CD4-positive, alpha-beta T cell (primary cell): ENCODE data around the gene ACAP3. TPM values are rescaled to one million over a fixed set of nuclear protein-coding genes. Genes with fewer than 3 reads are reported as not detected.
A peak's percentile ranks its signal among the peaks of the same experiment; 100 is the strongest.

Source experiments
- ATAC-seq: fragments of 200-7000 bp; cut with Tn5 transposase; one replicate; pipeline ENCODE4 v1.10.0; 2022; ENCODE audit warnings: mild to moderate bottlenecking; ENCODE audit not compliant: poor library complexity
- CTCF ChIA-PET: fragments of 350-600 bp; sonication (Branson Sonifier 250); formaldehyde crosslinking; loops from one replicate; lab custom pipeline; 2021; ENCODE audit warnings: antibody characterized with exemption, inconsistent platforms; lab: Charles Lee
- POLR2A ChIA-PET: fragments of 350-600 bp; sonication (Branson Sonifier 250); formaldehyde crosslinking; loops from one replicate; lab custom pipeline; 2021; ENCODE audit warnings: antibody characterized with exemption, inconsistent platforms; lab: Charles Lee
- DNase-seq, 14 experiments: peaks; one replicate each; pipeline ENCODE4 v3.0.0-alpha.2; 2013 to 2020; ENCODE audit warnings: mixed read lengths in 2 of 14
- H3K27ac ChIP-seq, 2 donors: one replicate each; pipeline versions ENCODE4 v1.5.1 to v1.7.0; 2013; ENCODE audit warnings: low read length in 2 of 2, low read depth in 1 of 2, mild to moderate bottlenecking in 1 of 2
- H3K27me3 ChIP-seq, 2 experiments: 1 replicate in 1 of 2; 2 replicates in 1 of 2; pipeline versions ENCODE4 v1.6.1 to v1.7.0; 2013; ENCODE audit warnings: low read length in 2 of 2, control low read depth in 1 of 2, mild to moderate bottlenecking in 1 of 2, moderate library complexity in 1 of 2; ENCODE audit not compliant: insufficient read depth in 2 of 2, control insufficient read depth in 1 of 2
- H3K36me3 ChIP-seq: one replicate; pipeline ENCODE4 v1.6.1; 2013; ENCODE audit warnings: low read length, control low read depth; ENCODE audit not compliant: insufficient read depth
- H3K4me1 ChIP-seq: one replicate; pipeline ENCODE4 v1.6.1; 2013; ENCODE audit warnings: low read length, control low read depth; ENCODE audit not compliant: insufficient read depth
- H3K4me3 ChIP-seq: one replicate; pipeline ENCODE4 v1.5.1; 2013; ENCODE audit warnings: mild to moderate bottlenecking, low read length, moderate library complexity
- H3K9me3 ChIP-seq, 2 experiments: 1 replicate in 1 of 2; 2 replicates in 1 of 2; pipeline versions ENCODE4 v1.6.1 to v1.7.0; 2013; ENCODE audit warnings: low read length in 2 of 2, mild to moderate bottlenecking in 2 of 2, control low read depth in 1 of 2, moderate library complexity in 1 of 2; ENCODE audit not compliant: control insufficient read depth in 1 of 2, insufficient read depth in 1 of 2
- H3K27ac Mint-ChIP-seq: one replicate; pipeline ENCODE4 v1.8.0; 2020; ENCODE audit warnings: mixed read lengths
- H3K27me3 Mint-ChIP-seq: one replicate; pipeline ENCODE4 v1.8.0; 2021; ENCODE audit warnings: mixed read lengths
- H3K36me3 Mint-ChIP-seq: one replicate; pipeline ENCODE4 v1.8.0; 2021; ENCODE audit warnings: low read depth, mixed read lengths
- H3K4me1 Mint-ChIP-seq: one replicate; pipeline ENCODE4 v1.8.0; 2021; ENCODE audit warnings: low read depth, mixed read lengths
- H3K4me3 Mint-ChIP-seq: one replicate; pipeline ENCODE4 v1.8.0; 2020; ENCODE audit warnings: mild to moderate bottlenecking, mixed read lengths
- H3K9me3 Mint-ChIP-seq: one replicate; pipeline ENCODE4 v1.8.0; 2020; ENCODE audit warnings: mixed read lengths
- intact Hi-C, 2 experiments: fragments of 100-400 bp; cut with DNase I in 1 of 2; cut with micrococcal nuclease in 1 of 2; formaldehyde crosslinking; loops; one replicate each; pipeline versions ENCODE4 v1.15.1 to v1.9.0; 2023 to 2025; cut with DNase I, micrococcal nuclease
- total RNA-seq, 174 experiments: library from RNA in 2 of 174; stranded (reverse) in 2 of 174; gene quantifications; one replicate each; pipeline ENCODE4 v1.2.3 and lab custom pipeline; 2021 to 2026
- TF ChIP-seq, protein P1 (sequence below): fragments of 200-600 bp; IDR thresholded peaks from one replicate; pipeline ENCODE4 v1.8.0; 2022; ENCODE audit warnings: antibody characterized with exemption, mild to moderate bottlenecking

The ACAP3 gene
- total RNA-seq, 2 experiments from 2014 or later: 45.3 to 46.4 TPM

DNA sequence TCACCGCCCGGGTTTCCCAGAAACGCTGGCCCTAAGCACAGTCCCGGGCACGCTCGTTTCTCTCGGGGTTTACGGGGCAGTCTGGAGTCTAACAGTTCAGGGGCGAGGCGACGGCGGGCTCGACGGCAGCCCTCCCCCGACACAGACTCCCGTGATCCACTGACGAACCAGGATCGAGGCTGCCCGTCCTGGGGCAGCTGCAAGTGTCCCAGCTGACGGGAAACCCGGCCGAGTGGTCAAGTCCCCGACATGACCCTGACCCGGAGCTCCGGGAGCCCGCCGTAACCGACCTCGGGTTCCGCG lies 34.6 kb downstream of the ACAP3 start:
- Mint-ChIP-seq H3K4me3 (peak overlapping the region; percentile 92), H3K4me1 (peaks cover 34% of the 10 kb centered on the region), H3K27ac (peak overlapping the region; percentile 85), H3K27me3 (no peaks in the 10 kb centered on the region), H3K36me3 (peaks cover 24% of the 10 kb centered on the region), H3K9me3 (no peaks in the 10 kb centered on the region)
- peak overlapping the region; percentile 92 for H3K4me3 ChIP-seq
- H3K27me3 ChIP-seq: no peaks in the 10 kb centered on the region
- ChIA-PET POLR2A (interaction anchor here (0.8 to 2.1 kb wide), 4 partner anchors 65 to 135 kb away, joined by 3 to 8 read pairs (median 3); partner anchors contain the start of genes AURKAIP1 and CCNL2), CTCF (interaction anchor here (1.0 to 1.4 kb wide), 2 partner anchors 13 to 151 kb away, joined by 3 read pairs; no protein-coding TSS in a partner anchor)
- peaks cover 11% of the 10 kb centered on the region for H3K36me3 ChIP-seq
- peaks cover 47% of the 10 kb centered on the region for H3K4me1 ChIP-seq
- DNase-seq: peak in 1 of 14 experiments; percentile 52
- peak; percentile 4 for ATAC-seq
- TF ChIP-seq, protein P1, sequence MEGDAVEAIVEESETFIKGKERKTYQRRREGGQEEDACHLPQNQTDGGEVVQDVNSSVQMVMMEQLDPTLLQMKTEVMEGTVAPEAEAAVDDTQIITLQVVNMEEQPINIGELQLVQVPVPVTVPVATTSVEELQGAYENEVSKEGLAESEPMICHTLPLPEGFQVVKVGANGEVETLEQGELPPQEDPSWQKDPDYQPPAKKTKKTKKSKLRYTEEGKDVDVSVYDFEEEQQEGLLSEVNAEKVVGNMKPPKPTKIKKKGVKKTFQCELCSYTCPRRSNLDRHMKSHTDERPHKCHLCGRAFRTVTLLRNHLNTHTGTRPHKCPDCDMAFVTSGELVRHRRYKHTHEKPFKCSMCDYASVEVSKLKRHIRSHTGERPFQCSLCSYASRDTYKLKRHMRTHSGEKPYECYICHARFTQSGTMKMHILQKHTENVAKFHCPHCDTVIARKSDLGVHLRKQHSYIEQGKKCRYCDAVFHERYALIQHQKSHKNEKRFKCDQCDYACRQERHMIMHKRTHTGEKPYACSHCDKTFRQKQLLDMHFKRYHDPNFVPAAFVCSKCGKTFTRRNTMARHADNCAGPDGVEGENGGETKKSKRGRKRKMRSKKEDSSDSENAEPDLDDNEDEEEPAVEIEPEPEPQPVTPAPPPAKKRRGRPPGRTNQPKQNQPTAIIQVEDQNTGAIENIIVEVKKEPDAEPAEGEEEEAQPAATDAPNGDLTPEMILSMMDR: no peak
- H3K9me3 ChIP-seq: no peaks in the 10 kb centered on the region
- peak overlapping the region in 1 of 2 donors; percentile 29 for H3K27ac ChIP-seq
- intact Hi-C loops: loop anchor here in 1 of 2 experiments (1.0 to 5.0 kb wide), 3 partner anchors 42 to 124 kb away; partner anchors contain the start of genes CCNL2, CPTP and INTS11

DNA sequence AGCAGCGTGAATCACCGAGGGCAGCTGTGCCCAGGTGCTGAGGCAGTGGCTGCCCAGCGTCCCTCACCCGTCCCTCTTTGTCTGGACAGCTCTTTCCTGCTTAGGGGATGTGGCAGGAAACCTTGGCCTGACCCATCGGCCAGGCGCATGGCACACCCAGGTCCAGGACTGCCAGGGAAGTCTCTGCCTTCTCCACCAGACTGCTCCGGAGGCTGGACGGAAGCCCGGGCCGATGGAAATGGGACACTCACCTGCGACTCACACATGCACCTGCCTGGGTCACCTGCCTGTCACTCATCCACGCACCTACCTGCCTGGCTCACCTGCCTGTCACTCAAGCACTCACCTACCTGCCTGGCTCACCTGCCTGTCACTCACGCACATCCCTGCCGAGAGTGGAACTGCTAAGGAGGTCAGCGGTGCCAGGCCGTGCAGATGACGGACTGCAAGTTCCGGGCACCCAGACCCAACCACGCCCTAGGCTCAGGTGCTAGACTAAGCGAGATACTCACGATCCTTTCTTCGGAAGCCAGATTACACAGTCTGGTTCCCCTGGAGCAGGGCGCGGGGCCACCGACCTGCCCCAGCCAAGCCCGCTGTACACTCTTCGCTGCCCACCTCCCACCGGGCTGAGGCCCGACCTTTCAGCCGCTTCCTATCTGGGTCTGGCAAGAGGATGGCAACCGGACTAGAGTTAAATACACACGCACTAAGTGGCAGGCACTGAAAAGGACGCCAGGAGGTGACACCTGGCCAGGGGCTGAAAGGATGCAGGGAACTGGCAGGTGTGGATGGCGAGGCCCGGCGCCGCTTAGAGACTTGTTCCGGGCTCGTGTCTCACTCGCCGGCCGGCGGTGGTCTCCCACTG lies 35.2 kb downstream of the ACAP3 start:
- H3K27me3 Mint-ChIP-seq: no peaks in the 10 kb centered on the region
- Histone ChIP-seq H3K9me3 (no peaks in the 10 kb centered on the region), H3K27ac (peak overlapping the region in 1 of 2 donors; percentile 29), H3K36me3 (peaks cover 17% of the 10 kb centered on the region), H3K4me1 (peaks cover 51% of the 10 kb centered on the region), H3K27me3 (no peaks in the 10 kb centered on the region), H3K4me3 (peak overlapping the region; percentile 92)
- ChIA-PET POLR2A (interaction anchor here (0.8 to 2.1 kb wide), 3 partner anchors 65 to 135 kb away, joined by 3 to 8 read pairs (median 3); partner anchors contain the start of gene AURKAIP1), CTCF (interaction anchor here (1.0 kb wide), 1 partner anchor 150 kb away, joined by 3 read pairs; no protein-coding TSS in a partner anchor)
- peak overlapping the region; percentile 85 for H3K27ac Mint-ChIP-seq
- H3K36me3 Mint-ChIP-seq: peaks cover 28% of the 10 kb centered on the region
- peaks cover 34% of the 10 kb centered on the region for H3K4me1 Mint-ChIP-seq
- intact Hi-C loops: loop anchor here in 1 of 2 experiments (1.0 to 5.0 kb wide), 3 partner anchors 41 to 125 kb away; partner anchors contain the start of genes CCNL2, CPTP and INTS11
- TF ChIP-seq, protein P1: no peak
- ATAC-seq (peak; percentile 14), DNase-seq (peak in 2 of 14 experiments; percentile 45 to 51)
- peak overlapping the region; percentile 92 for H3K4me3 Mint-ChIP-seq
- H3K9me3 Mint-ChIP-seq: no peaks in the 10 kb centered on the region

DNA sequence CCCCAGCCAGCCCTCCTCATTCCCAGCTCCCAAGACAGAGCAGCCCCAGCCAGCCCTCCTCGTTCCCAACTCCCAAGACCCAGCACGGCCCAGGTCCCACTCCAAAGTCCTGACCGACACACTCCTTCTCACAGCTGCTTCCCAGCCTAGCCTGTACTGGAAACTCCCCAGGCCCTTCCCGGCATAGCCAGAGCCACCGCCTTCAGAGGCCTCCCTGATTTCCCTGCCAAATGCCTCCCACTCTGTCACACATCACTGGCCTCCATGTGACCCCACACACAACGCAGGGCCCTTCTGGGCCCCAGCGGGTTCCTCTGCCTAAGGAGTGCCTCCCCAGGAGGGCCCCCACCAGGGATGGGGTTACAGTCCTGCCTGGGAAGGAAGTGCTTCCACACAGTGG lies 36.9 kb downstream of the ACAP3 start:
- POLR2A ChIA-PET: interaction anchor here (0.7 kb wide), 1 partner anchor 113 kb away, joined by 3 read pairs; no protein-coding TSS in a partner anchor
- peaks cover 34% of the 10 kb centered on the region for H3K4me1 Mint-ChIP-seq

More for the DNA sequence above, 36.9 kb downstream of the ACAP3 start:
- Histone ChIP-seq H3K36me3 (peaks cover 25% of the 10 kb centered on the region), H3K9me3 (no peaks in the 10 kb centered on the region), H3K27ac (no peak overlapping the region), H3K27me3 (no peaks in the 10 kb centered on the region), H3K4me1 (peaks cover 51% of the 10 kb centered on the region), H3K4me3 (no peak overlapping the region)
- H3K27ac Mint-ChIP-seq: peak overlapping the region; percentile 81
- peaks cover 38% of the 10 kb centered on the region for H3K36me3 Mint-ChIP-seq
- TF ChIP-seq, protein P1: no peak
- ATAC-seq (no peak), DNase-seq (no peak)
- H3K9me3 Mint-ChIP-seq: no peaks in the 10 kb centered on the region
- CTCF ChIA-PET: no interaction called here
- intact Hi-C loops: loop anchor here in 1 of 2 experiments (5.0 kb wide), 1 partner anchor 126 kb away; the partner anchor contains the start of gene CCNL2
- no peaks in the 10 kb centered on the region for H3K27me3 Mint-ChIP-seq
- H3K4me3 Mint-ChIP-seq: peak overlapping the region; percentile 92
